HG03039 (cell line): ENCODE results near the gene CAMK1.

Source experiments
- ATAC-seq: cut with Tn5 transposase; IDR thresholded peaks from one replicate; pipeline ENCODE4 v1.9.1; 2021; ENCODE audit warnings: mild to moderate bottlenecking, moderate library complexity; ENCODE audit not compliant: unreplicated experiment

Gene CAMK1

GRCh38 chr3:9743548-9743947, 26.2 kb downstream of the CAMK1 start:
- no peak for ATAC-seq

GRCh38 chr3:9742560-9742959, 27.2 kb downstream of the CAMK1 start:
- no peak for ATAC-seq

GRCh38 chr3:9739181-9739580, 30.6 kb downstream of the CAMK1 start:
- no peak for ATAC-seq

GRCh38 chr3:9736831-9737230, 32.9 kb downstream of the CAMK1 start:
- ATAC-seq = no peak

- ATAC-seq = no peak
Observed at GRCh38 chr3:9732740-9733115, 37.0 kb downstream of the CAMK1 start.

- peak; percentile 11 for ATAC-seq
Observed at GRCh38 chr3:9732080-9732739, 37.5 kb downstream of the CAMK1 start.

- ATAC-seq = peak; percentile 90
Observed at GRCh38 chr3:9731206-9732079, 38.3 kb downstream of the CAMK1 start, which contains the start of gene BRPF1. Gene BRPF1, plus strand, starts transcription at chr3:9731735. Its CDS starts 2,406 bp downstream, at chr3:9734141.

- peak; percentile 29 for ATAC-seq
Observed at GRCh38 chr3:9730657-9731205, 39.0 kb downstream of the CAMK1 start.

GRCh38 chr3:9729419-9729818, 40.3 kb downstream of the CAMK1 start:
- no peak for ATAC-seq

- ATAC-seq = no peak
Observed at GRCh38 chr3:9727743-9728142, 42.0 kb downstream of the CAMK1 start.

- ATAC-seq = no peak
Observed at GRCh38 chr3:9727041-9727595, 42.6 kb downstream of the CAMK1 start.

- no peak for ATAC-seq
Observed at GRCh38 chr3:9725775-9726515, 43.8 kb downstream of the CAMK1 start.

- ATAC-seq = no peak
Observed at GRCh38 chr3:9721700-9722060, 48.1 kb downstream of the CAMK1 start.

GRCh38 chr3:9721015-9721699, 48.6 kb downstream of the CAMK1 start:
- no peak for ATAC-seq

GRCh38 chr3:9718118-9718517, 51.6 kb downstream of the CAMK1 start:
- no peak for ATAC-seq

GRCh38 chr3:9717563-9717962, 52.2 kb downstream of the CAMK1 start:
- no peak for ATAC-seq

GRCh38 chr3:9716801-9717555, 52.8 kb downstream of the CAMK1 start:
- no peak for ATAC-seq

GRCh38 chr3:9715764-9716437, 53.8 kb downstream of the CAMK1 start:
- ATAC-seq = no peak

- ATAC-seq = no peak
Observed at GRCh38 chr3:9715136-9715535, 54.6 kb downstream of the CAMK1 start.
